HG02610 (cell line): Measurements from ENCODE around the gene CBY3.
"Not testable (repeated sequence)": the region's sequence is repeated elsewhere in the genome, so short reads cannot be mapped to it uniquely, and the experiment has no call there.

ENCODE experiments used
- ATAC-seq: cut with Tn5 transposase; IDR thresholded peaks from one replicate; pipeline ENCODE4 v1.9.1; 2021; ENCODE audit warnings: mild to moderate bottlenecking, moderate library complexity; ENCODE audit not compliant: unreplicated experiment

CBY3 gene

DNA sequence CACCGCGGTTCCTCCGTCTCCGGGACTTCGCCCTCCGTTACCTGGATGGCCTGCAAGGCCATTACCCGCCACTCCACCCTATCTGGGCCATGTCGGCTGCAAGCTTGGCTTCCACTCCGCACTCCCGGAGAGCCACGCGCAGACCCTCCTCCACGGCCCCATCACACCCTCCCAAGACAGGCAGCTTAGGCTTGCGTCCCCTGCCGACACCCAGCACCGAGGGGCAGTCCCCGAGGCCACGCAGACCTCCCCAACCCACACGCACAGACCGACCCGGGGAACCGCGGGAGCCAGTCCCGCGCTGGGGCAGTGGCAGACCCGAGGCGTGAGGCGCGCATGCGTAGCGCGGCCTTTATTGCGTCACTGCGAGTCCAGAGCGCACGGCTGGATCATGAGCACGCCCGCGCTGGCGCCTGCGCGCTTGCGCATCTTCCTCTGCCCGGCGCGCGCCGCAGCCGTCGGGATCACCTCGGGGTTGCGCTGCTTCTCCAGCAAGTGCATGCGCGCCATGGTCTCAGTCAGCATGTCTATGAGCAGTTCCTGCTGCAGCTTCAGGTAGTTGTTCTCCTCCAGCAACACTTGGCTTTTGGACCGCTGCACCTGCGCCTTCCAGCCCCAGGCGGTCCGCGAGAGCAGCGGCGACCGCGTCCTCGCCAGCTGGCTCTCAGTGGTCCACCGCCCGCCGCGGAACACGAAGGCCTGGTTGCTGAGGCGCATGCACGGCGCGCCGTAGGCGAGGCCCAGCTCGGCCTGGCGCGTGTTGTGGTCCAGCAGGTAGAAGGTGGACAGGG is 2.4 kb downstream of the CBY3 start:
- peak; percentile 91 for ATAC-seq

DNA sequence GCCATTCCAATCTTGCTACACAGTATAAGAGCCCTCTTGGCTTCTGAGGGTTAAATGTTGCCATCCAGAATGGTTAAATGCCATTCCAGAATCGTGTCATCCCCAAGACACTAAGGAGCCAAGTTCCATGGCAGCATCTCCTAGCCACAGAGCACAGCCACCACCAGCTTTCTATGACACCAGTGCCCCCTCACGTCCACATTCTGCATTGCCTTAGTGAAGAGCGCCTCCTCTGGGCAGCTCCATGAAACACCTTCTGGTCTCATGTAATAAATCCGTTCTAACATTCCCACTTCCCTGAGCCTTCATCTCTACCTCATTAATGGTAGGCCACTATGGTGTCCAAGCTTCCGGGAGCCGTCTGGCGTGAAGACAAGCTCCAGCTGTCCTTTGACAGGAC is 12.4 kb downstream of the CBY3 start:
- no peak for ATAC-seq

GRCh38 chr5:179661647-179662046 is 19.2 kb downstream of the CBY3 start:
- ATAC-seq = not testable (repeated sequence)

GRCh38 chr5:179658179-179658856 is 22.5 kb downstream of the CBY3 start:
- not testable (repeated sequence) for ATAC-seq

DNA sequence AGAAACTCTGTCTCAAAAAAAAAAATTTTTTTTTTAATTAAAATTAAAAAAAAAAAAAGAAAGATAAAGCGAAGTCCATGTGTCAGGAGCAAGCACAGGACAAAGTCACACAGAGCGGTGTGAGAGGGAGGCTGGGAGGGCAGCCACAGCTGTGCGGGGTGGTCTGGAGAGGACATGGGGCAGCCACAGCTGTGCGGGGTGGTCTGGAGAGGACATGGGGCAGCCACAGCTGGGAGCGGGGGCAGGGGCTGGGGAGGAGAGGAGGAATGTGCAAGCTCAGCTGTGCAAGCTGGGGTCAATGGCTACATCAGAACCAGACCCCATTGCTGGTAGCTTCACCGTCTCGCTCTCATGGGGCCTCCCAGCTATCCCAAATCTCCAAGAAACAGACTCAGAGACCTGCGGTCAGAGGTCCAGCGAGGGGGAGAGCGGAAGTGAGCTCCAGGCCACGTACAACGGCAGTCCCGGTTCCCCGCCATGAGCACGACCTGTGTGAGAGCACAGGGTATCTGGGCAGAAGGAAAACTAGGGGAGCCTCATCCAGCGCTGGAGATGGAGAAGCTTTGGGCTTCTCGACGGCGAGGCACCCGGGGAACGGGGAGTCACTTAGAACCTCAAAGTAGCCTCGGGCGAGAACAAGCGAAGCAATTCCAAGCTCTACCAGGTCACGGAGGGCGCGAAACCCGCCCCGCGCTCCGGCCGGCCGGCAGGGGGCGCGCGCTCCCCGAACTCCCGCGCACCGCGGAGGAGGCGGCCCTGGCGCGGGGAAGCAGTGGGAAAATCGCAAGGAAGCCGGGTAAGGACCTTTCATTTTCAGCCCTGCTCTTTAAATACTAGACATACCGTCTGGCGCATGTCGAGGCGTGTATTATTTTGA is 23.3 kb downstream of the CBY3 start:
- ATAC-seq = peak; percentile 80

DNA sequence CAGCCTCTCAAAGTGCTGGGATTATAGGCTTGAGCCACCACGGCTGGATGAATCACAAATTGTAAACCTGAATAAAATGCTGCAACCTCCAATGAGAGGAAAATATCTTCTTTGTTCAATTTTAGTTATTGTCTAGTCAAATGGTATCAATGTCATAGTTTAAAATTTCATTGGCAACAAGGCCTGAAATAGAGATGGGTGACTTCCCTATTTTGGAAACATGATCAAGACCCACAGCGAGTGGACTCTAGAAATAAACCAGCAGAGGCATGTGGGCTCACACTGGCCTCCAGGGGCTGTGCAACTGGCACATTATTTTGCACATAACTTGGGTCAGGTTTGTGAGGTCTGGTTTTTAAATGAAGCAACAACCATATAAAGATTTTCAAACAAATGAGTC is 27.7 kb downstream of the CBY3 start:
- ATAC-seq = not testable (repeated sequence)

DNA sequence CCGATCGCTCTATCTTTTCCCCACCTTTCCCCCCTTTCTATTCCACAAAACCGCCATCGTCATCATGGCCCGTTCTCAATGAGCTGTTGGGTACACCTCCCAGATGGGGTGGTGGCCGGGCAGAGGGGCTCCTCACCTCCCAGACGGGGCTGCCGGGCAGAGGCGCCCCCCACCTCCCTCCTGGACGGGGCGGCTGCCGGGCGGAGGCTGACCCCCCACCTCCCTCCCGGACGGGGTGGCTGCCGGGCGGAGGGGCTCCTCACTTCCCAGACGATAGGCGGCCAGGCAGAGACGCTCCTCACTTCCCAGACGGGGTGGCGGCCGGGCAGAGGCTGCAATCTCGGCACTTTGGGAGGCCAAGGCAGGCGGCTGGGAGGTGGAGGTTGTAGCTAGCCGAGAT is 30.6 kb downstream of the CBY3 start:
- not testable (repeated sequence) for ATAC-seq

DNA sequence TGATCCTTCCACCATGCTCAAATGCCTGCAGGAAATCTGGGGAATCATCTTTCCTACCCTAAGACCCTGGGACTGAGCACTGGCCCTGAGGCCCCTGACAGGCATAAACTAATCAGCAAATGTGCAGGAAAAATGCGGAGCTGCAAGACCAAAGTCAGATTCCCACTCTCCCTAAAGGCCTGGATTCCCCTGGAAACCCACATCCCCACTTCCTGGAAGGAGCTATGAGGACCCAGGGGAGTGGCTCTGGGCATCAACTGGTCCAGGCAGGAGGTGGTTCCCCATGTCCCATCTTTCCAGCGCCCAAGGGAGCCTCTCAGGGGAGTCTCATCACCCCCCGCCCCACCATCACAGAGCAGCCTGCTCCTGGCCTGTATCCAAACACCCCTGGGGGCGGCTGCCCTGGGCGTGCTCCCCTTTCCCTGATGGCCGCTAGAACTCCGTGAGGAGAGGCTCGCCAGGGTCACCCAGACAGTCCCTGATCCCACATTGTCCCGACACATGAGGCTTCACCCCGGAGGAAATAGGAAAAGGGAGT is 31.6 kb downstream of the CBY3 start:
- not testable (repeated sequence) for ATAC-seq

DNA sequence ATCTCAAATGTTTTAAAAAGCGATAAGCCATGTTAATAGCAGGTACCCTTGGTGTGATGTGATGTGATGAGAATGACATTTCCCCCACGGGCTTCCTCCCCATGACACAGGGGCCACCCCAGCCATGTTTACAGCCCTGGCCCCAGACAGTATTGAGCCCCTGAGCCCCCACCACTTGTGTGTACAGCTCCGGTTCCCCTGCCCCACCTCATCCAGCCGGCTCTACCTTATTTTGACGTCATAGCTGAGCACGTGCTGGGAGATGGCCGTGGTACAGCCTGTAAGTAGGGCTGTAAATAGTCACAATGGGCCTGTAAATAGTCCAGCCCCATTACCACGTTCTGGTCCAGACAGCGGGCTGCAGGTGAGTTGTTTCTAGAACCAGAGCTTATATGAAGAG is 32.4 kb downstream of the CBY3 start:
- no peak for ATAC-seq

DNA sequence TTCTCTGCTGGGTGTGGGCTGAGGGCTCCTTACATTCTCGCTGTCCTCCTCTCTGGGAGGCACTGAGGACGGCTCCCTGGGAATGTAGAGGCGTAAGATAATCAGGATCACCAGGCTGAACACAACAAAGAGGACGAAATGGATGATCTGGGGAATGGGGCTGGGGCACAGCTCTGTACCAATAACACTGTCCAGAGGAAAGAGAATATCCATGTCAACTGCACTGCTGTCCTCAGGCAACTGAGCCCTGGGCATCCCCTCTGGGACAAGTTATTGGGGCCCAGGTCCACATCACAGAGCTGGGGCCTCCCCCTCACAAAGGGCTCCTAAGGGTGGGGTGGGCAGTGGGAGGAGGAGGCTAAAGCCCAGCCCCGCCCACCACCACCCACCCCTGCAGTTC is 36.1 kb downstream of the CBY3 start:
- ATAC-seq = not testable (repeated sequence)

DNA sequence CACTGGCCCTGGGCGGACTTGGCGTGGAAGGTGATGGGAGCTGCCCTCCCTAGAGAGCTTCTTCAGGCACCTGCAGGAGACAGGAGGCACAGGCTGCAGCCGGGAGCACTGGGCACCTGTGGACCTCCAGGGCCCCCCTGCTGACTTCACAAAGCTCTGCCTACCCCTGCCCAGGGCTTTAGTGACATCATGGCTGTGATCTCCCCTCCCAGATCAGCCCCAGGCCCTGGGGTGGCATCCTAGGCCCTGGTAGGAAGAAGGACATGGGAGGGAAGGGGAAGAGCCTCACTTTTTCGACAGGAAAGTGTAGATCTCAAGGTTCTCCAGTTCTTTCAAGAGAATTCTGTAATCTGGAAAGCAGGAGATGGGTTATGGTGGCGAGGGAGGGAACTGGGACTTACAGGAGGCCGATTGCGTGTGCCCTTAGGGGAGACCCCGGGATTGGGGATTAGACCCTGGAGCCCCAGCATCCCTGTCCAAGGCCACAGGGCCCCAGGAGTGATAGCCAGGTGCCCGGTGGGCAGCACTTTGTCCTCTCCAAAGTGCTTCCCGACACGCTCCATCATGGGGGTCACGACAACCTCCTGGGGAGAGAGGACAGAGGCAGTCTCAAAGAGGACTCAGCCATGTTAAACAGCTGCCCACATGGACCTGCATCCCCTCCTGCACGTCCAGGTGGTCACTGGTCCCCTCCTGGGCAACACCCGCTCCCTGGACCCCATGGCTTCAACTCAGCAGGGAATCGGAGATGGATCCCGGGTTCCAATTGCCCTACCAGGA is 37.5 kb downstream of the CBY3 start:
- not testable (repeated sequence) for ATAC-seq

GRCh38 chr5:179642626-179643025 is 38.2 kb downstream of the CBY3 start:
- not testable (repeated sequence) for ATAC-seq

GRCh38 chr5:179641745-179642144 is 39.1 kb downstream of the CBY3 start:
- not testable (repeated sequence) for ATAC-seq

DNA sequence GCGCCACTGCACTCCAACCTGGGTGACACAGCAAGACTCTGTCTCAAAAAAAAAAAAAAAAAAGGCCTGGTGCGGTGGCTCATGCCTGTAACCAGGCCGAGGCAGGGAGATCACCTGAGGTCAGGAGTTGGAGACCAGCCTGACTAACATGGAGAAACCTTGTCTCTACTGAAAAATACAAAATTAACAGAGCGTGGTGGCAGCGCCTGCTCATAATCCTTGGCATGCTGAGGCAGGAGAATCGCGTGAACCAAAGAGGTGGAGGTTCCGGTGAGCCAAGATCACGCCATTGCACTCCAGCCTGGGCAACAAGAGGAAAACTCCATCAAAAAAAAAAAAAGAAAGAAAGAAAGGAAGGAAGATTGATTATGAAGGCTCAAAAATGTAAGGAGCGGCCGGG is 41.5 kb downstream of the CBY3 start:
- not testable (repeated sequence) for ATAC-seq

DNA sequence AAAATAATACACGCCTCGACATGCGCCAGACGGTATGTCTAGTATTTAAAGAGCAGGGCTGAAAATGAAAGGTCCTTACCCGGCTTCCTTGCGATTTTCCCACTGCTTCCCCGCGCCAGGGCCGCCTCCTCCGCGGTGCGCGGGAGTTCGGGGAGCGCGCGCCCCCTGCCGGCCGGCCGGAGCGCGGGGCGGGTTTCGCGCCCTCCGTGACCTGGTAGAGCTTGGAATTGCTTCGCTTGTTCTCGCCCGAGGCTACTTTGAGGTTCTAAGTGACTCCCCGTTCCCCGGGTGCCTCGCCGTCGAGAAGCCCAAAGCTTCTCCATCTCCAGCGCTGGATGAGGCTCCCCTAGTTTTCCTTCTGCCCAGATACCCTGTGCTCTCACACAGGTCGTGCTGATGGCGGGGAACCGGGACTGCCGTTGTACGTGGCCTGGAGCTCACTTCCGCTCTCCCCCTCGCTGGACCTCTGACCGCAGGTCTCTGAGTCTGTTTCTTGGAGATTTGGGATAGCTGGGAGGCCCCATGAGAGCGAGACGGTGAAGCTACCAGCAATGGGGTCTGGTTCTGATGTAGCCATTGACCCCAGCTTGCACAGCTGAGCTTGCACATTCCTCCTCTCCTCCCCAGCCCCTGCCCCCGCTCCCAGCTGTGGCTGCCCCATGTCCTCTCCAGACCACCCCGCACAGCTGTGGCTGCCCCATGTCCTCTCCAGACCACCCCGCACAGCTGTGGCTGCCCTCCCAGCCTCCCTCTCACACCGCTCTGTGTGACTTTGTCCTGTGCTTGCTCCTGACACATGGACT is 46.3 kb downstream of the CBY3 start:
- ATAC-seq = peak; percentile 84

- ATAC-seq = peak; percentile 54
These were observed 47.1 kb downstream of the CBY3 start for GRCh38 chr5:179633501-179634369.
